ENCODE results near the gene B3GALT6.
"Not testable (repeated sequence)": the region's sequence is repeated elsewhere in the genome, so short reads cannot be mapped to it uniquely, and the experiment has no call there.

Gene B3GALT6

DNA sequence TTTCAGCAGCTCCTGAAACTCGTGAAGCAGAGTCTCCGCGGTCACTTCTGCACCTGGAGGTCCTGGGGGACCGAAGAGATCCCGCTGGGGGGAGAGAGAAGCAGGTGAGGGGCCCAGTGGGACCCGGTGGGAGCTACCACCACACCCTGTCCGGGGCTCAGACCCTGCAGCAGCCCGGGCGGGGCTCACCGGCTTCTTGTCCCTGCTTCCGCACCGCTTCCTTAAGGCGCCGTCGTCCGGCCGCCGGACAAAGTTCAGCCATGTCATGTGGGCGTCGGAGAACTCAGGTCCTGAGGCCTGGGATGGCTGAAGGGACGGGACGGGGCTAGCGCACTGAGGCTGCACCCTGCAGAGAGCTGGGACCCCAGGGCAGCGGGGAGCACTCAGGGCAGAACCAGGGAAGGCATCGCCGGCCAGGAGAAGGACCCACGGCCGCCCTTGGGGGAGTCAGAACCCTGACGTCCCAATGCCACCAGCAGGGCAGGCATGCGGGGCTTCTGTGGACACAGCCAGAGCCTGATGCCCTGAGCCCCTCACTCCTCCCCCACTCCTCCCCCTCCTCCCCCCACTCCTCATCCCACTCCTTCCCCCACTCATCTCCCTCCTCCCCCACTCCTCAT, 12.3 kb downstream of the B3GALT6 start:
- no peak for DNase-seq (ENCODE audit: low read depth, low spot score)

GRCh38 chr1:1245178-1245816, 13.3 kb downstream of the B3GALT6 start:
- no peak for DNase-seq (ENCODE audit: low read depth, low spot score)

- DNase-seq (ENCODE audit: low read depth, low spot score): no peak
Observed at GRCh38 chr1:1245817-1246576, 14.0 kb downstream of the B3GALT6 start.

DNA sequence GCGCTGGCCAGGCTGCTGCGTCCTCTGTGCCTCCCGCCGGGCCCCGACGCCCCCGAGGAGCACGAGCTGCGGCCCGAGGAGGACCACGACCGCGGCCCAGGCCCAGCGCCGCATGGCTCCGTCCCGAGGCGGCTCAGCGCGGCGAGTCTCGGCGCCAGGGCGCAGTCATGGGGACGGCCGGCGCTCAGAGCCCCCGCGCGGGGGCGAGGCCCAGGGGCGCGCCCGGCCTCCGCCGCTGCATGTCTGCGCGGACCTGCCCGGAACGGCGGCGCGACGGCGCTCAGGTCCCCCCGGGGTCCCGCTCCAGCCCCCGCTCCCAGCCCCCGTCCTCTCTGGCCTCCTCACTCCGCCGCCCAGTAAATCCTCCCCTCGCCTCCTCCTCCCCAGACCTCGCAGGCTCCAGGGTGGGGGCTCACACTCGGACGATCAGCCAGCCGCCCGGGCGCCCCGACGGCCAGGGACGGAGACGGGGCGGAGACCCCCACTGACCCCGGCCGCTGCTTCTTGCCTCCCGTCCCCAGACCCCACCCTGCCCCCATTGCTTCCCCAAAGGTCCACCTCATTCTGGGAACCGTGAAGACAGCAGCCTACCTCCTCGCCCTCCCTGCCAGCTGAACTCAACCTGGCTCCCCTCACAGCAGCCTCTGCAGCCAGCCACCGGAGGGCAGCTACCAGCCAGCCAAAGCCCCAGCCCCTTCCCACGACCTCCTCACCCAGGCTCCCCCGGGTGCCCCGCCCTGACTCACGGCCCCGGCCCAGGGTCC, 14.7 kb downstream of the B3GALT6 start, which contains the start of gene C1QTNF12:
Gene C1QTNF12 (minus strand): TSS at position 146 of the 764 bp plus-strand sequence. CDS start 32 bp downstream, at position 114.
- no peak for DNase-seq (ENCODE audit: low read depth, low spot score)

GRCh38 chr1:1247341-1247913, 15.4 kb downstream of the B3GALT6 start:
- no peak for DNase-seq (ENCODE audit: low read depth, low spot score)

- not testable (repeated sequence) for DNase-seq (ENCODE audit: low read depth, low spot score)
Observed at GRCh38 chr1:1248009-1248913, 16.2 kb downstream of the B3GALT6 start.

GRCh38 chr1:1250786-1251284, 18.8 kb downstream of the B3GALT6 start:
- DNase-seq (ENCODE audit: low read depth, low spot score): no peak

DNA sequence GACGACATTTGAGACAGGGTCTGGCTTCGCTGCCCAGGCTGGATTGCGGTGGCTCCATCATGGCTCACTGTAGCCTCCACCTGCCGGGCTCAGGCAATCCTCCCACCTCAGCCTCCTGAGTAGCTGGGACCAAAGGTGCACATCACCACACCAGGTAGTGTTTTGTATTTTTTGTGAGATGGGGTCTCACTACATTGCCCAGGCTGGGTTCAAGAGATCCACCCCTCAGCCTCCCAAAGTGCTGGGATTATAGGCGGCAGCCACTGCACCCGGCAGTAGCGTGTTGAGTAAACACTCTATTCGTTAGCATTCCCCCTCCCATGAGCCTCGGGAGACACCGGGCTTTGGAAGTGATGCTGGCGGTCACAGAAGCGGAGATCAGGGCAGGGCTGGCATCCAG, 21.3 kb downstream of the B3GALT6 start:
- DNase-seq (ENCODE audit: low read depth, low spot score): no peak

GRCh38 chr1:1253972-1254666, 22.1 kb downstream of the B3GALT6 start:
- no peak for DNase-seq (ENCODE audit: low read depth, low spot score)

- no peak for DNase-seq (ENCODE audit: low read depth, low spot score)
Observed at GRCh38 chr1:1254667-1254998, 22.6 kb downstream of the B3GALT6 start.

- DNase-seq (ENCODE audit: low read depth, low spot score): no peak
Observed at GRCh38 chr1:1255078-1255477, 23.0 kb downstream of the B3GALT6 start.

DNA sequence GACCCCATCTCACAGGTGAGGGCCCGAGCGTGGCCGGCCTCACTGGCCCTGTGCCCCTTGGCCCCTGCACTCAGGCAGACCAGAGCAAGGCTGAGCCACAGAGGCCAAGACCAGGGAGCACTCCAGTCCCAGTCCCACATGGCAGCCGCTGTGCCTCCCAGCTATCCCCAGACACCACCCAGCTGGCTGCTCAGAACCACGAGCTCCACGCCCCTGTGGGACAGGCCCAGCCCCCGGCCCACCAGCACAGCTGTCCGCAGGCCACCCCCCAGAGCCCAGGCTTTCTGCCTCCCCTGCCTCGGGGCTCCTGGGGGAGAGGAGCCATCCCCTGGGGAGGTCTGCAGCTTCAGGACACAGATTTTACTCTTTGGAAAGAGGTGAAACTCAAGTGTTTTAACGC, 23.6 kb downstream of the B3GALT6 start:
- DNase-seq (ENCODE audit: low read depth, low spot score): no peak

GRCh38 chr1:1256956-1257871, 25.2 kb downstream of the B3GALT6 start:
- DNase-seq (ENCODE audit: low read depth, low spot score): no peak

DNA sequence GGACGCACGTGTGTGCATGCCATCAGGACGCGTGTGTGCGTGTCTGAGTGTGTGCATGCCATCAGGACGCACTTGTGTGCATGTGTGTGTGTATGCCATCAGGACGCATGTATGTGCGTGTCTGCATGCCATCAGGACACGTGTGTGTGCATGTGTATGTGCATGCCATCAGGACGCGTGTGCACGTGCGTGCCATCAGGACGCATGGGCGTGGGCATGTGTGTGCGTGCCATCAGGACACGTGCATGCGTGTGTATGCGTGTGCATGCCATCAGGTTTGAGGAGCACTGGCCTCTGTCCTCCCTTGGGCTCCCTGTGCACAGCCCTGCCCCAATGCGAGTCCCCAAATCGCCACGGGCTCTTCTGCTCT, 27.1 kb downstream of the B3GALT6 start:
- no peak for DNase-seq (ENCODE audit: low read depth, low spot score)

- DNase-seq (ENCODE audit: low read depth, low spot score): no peak
Observed at GRCh38 chr1:1259540-1259939, 27.5 kb downstream of the B3GALT6 start.

DNA sequence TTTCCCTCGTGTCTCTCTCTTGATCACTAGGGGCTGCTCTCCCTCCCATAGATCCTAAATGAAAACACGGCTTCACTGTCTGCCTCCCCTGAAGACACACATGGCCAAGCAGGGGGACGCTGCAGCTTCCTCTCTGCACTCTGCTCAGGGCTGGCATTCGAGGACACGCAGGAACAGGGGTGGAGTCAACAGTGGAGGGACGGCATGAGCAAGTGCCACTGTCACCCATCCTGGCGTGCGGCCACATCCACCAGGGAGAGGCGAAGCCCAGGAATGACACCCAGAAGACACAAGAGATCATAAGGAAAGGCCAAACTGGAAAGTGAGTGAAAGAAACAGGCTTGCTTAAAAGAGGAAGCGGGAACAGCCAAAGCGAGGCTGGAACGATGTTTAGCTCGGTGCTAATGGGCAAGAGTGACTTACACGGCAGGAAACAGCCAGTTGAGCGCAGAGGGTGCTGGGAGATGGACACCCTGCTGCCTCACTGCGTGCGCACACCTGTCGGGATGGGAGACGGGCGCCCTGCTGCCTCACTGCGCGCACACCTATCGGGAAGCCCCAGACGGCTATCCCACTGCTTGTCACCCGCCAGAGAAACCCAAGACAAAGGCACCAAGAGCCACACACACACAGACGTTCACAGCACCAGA, 28.0 kb downstream of the B3GALT6 start:
- no peak for DNase-seq (ENCODE audit: low read depth, low spot score)

DNA sequence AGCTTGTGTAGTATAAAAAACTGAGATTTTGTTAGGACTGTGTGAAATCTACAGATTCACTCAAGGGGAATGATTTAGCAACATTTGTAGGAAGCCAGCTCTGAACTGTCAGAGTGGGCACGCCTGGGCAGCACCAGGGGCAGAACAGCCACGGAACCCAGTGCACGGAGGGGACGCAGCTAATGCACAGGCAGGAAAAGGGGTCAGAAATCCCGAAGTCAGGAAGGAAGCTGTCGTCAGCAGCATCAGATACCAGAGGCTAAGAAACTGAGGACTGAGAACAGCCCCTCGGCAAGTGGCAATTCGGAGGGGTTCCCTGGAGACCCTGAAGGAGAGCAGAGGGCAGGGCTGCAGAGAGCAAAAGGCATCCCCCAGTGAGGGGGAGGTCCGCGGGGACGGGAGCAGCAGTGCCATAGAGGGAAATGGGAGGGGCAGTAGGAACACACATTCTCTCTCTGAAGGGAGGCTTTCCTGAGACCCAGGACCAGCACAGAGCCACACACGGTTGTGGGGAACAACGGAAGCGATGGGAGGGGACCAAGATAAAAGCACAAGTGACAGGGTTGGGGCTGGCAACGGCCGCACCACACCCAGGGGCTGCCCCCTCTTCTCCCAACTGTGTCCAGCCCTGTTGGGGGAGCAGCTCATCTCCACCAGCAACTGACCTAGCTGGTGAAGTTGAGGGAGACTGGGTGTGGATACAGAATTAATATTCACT, 29.0 kb downstream of the B3GALT6 start:
- no peak for DNase-seq (ENCODE audit: low read depth, low spot score)

DNA sequence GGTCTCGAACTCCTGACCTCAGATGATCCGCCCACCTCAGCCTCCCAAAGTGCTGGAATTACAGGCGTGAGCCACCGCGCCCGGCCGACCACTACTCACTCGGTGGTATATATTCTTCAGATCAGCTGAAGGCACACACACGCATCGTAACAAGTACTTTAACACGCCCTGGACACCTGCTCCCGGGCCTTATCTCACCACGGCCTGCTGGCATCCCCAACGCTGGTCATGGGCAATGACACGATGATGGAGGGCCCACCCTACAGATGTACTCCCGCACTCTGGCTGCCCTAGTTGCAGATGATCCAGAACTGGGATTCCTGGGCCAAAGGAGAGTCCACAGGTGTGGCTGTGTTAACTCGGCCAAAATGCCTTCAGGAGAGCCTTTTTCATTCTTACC, 30.0 kb downstream of the B3GALT6 start:
- no peak for DNase-seq (ENCODE audit: low read depth, low spot score)

Data from smooth muscle cell of the brain vasculature (primary cell).